GM18951 (cell line): Measurements from ENCODE around the gene FGD6.
"Not testable (repeated sequence)": the region's sequence is repeated elsewhere in the genome, so short reads cannot be mapped to it uniquely, and the experiment has no call there.

Experiments used
- POLR2A ChIP-seq: IDR thresholded peaks from 4 replicates; pipeline ENCODE4 v1.6.1; 2011; ENCODE audit warnings: mild to moderate bottlenecking; ENCODE audit not compliant: insufficient read length, insufficient read depth; ENCODE audit errors: extremely low read depth
- in situ Hi-C: fragments of 300-500 bp; cut with MboI; formaldehyde crosslinking; loops from one replicate; pipeline ENCODE4 v1.12.0; 2022; ENCODE audit warnings: low sequenced_read_pairs, mixed read lengths, inconsistent platforms; ENCODE audit not compliant: unreplicated experiment

The FGD6 gene

GRCh38 chr12:95107362-95107761 lies 109.9 kb downstream of the FGD6 start:
- no peak for TF ChIP-seq POLR2A
- in situ Hi-C loops = no loop called here

GRCh38 chr12:95105540-95105939 lies 111.7 kb downstream of the FGD6 start:
- TF ChIP-seq POLR2A = no peak
- in situ Hi-C loops = no loop called here

- TF ChIP-seq POLR2A = no peak
- in situ Hi-C loops = no loop called here
Observed at GRCh38 chr12:95104919-95105452, 112.3 kb downstream of the FGD6 start.

GRCh38 chr12:95102916-95103671 lies 114.2 kb downstream of the FGD6 start:
- in situ Hi-C loops = no loop called here
- TF ChIP-seq POLR2A = no peak

- in situ Hi-C loops = not testable (repeated sequence)
Observed at GRCh38 chr12:95101957-95102356, 115.3 kb downstream of the FGD6 start.

- in situ Hi-C loops = no loop called here
- no peak for TF ChIP-seq POLR2A
Observed at GRCh38 chr12:95100264-95101190, 116.7 kb downstream of the FGD6 start.

GRCh38 chr12:95099270-95099790 lies 117.9 kb downstream of the FGD6 start:
- TF ChIP-seq POLR2A = no peak
- in situ Hi-C loops = no loop called here

GRCh38 chr12:95096852-95097251 lies 120.4 kb downstream of the FGD6 start:
- no peak for TF ChIP-seq POLR2A
- in situ Hi-C loops = no loop called here

- in situ Hi-C loops = no loop called here
- no peak for TF ChIP-seq POLR2A
Observed at GRCh38 chr12:95096378-95096777, 120.9 kb downstream of the FGD6 start.

GRCh38 chr12:95095866-95096265 lies 121.4 kb downstream of the FGD6 start:
- in situ Hi-C loops = not testable (repeated sequence)

GRCh38 chr12:95089462-95089861 lies 127.8 kb downstream of the FGD6 start:
- in situ Hi-C loops = no loop called here
- TF ChIP-seq POLR2A = no peak

GRCh38 chr12:95088379-95088778 lies 128.9 kb downstream of the FGD6 start:
- in situ Hi-C loops = no loop called here
- TF ChIP-seq POLR2A = no peak

GRCh38 chr12:95085612-95086011 lies 131.7 kb downstream of the FGD6 start:
- no peak for TF ChIP-seq POLR2A
- in situ Hi-C loops = no loop called here
